Psoas muscle (tissue), 8 donors: ENCODE results near the gene PXMP2. TPM values are rescaled to one million over a fixed set of nuclear protein-coding genes. Genes with fewer than 3 reads are reported as not detected.

Source experiments
- ATAC-seq, 4 donors: fragments of 200-7000 bp; cut with Tn5 transposase; one replicate each; pipeline ENCODE4 v1.9.1; 2020; ENCODE audit warnings: moderate library complexity in 3 of 4, mild to moderate bottlenecking in 2 of 4
- DNase-seq, 2 donors: peaks; one replicate each; pipeline ENCODE4 v3.0.0-alpha.2; 2020
- H3K27ac ChIP-seq: fragments of 200-600 bp; one replicate; pipeline ENCODE4 v1.8.0; 2022
- H3K27me3 ChIP-seq, 3 donors: fragments of 200-600 bp in 1 of 3; one replicate each; pipeline versions ENCODE4 v1.6.1 to v1.8.0; 2013 to 2022; ENCODE audit warnings: low read length in 2 of 3, mild to moderate bottlenecking in 2 of 3, moderate library complexity in 1 of 3; ENCODE audit not compliant: insufficient read depth in 3 of 3
- H3K36me3 ChIP-seq, 2 donors: fragments of 200-600 bp in 1 of 2; one replicate each; pipeline versions ENCODE4 v1.6.1 to v1.8.0; 2013 to 2022; ENCODE audit warnings: low read depth in 1 of 2, mild to moderate bottlenecking in 1 of 2, moderate library complexity in 1 of 2; ENCODE audit not compliant: insufficient read depth in 1 of 2
- H3K4me1 ChIP-seq: fragments of 200-600 bp; one replicate; pipeline ENCODE4 v1.8.0; 2022
- H3K4me3 ChIP-seq: fragments of 200-600 bp; one replicate; pipeline ENCODE4 v1.8.0; 2022; ENCODE audit warnings: mild to moderate bottlenecking
- H3K9me3 ChIP-seq: fragments of 200-600 bp; one replicate; pipeline ENCODE4 v1.8.0; 2022
- CTCF ChIP-seq: fragments of 200-600 bp; IDR thresholded peaks from one replicate; pipeline ENCODE4 v1.8.0; 2022; ENCODE audit warnings: antibody characterized with exemption
- WGBS, 3 donors: extraction: QIAGEN DNeasy Blood & Tissue Kit; methylation state at CpG; one replicate each; pipeline versions ENCODE4 v1.1.6 to v1.1.7; 2013; 5-methylcytosine and 5-hydroxymethylcytosine counted together
- intact Hi-C, 2 donors: fragments of 100-400 bp; cut with DNase I; formaldehyde crosslinking; loops; one replicate each; pipeline versions ENCODE4 v1.11.0 to v1.14.2; 2022
- polyA plus RNA-seq, 3 donors: library from polyadenylated mRNA; stranded (reverse); fragments of 200-250 nt; gene quantifications; one replicate each; pipeline ENCODE4 v1.2.3, GENCODE V29; 2013
- total RNA-seq, 4 donors: library from RNA; stranded (reverse); fragmentation: NEBNext Ultra II Directional in 2 of 4; extraction: Animal tissue kit (Norgen Biotek cat#: 25700) in 2 of 4; gene quantifications; one replicate each; pipeline versions ENCODE4 v1.2.1 to v1.2.4, GENCODE V29; 2021 to 2023
- donor health status: healthy with polysubstance abuse.
- donor health status: DM: no; HTN: no; CAD: no; lungs with moderate emphysema.
- donor health status: Bipolar disorder and iron deficiency.
- donor health status: healthy.
- donor health status: DM: yes; HTN: yes; CAD: no.
- donor health status: DM: no; HTN: no; CAD: no.
- donor health status: DM: no; HTN: no; CAD: no.
- donor health status: DM: yes; HTN: yes; CAD: no.

The PXMP2 gene
- total and polyA plus RNA-seq, 7 donors: 13.1 to 36.8 (median 22.4) TPM

GRCh38 chr12:132653567-132654290 is 33.7 kb upstream of the PXMP2 start:
- WGBS, 3 donors: 86 to 93% (median 89%) methylated on average over 7 of the region's 7 CpGs

GRCh38 chr12:132657004-132657727 is 30.2 kb upstream of the PXMP2 start:
- H3K9me3 ChIP-seq: no peaks in the 10 kb centered on the region
- H3K27me3 ChIP-seq: no peaks in the 10 kb centered on the region
- peaks cover 8 to 100% of the 10 kb centered on the region in 2 donors for H3K36me3 ChIP-seq
- ATAC-seq (no peak), DNase-seq (no peak)
- WGBS, 3 donors: 95 to 98% (median 98%) methylated on average over 12 of the region's 12 CpGs
- TF ChIP-seq CTCF: no peak
- H3K4me3 ChIP-seq: no peak overlapping the region
- no peak overlapping the region for H3K27ac ChIP-seq
- no peaks in the 10 kb centered on the region for H3K4me1 ChIP-seq
- intact Hi-C loops: no loop called here

More at GRCh38 chr12:132653567-132654290, 33.7 kb upstream of the PXMP2 start:
- Histone ChIP-seq H3K4me1 (no peaks in the 10 kb centered on the region), H3K4me3 (no peak overlapping the region), H3K9me3 (no peaks in the 10 kb centered on the region), H3K27ac (no peak overlapping the region), H3K36me3 (peaks cover 8 to 96% of the 10 kb centered on the region in 2 donors), H3K27me3 (no peaks in the 10 kb centered on the region)
- no peak for TF ChIP-seq CTCF
- intact Hi-C loops: no loop called here
- ATAC-seq: no peak
- DNase-seq: no peak

GRCh38 chr12:132658149-132658894 is 29.1 kb upstream of the PXMP2 start:
- Histone ChIP-seq H3K27ac (no peak overlapping the region), H3K9me3 (no peaks in the 10 kb centered on the region), H3K36me3 (peaks cover 8 to 100% of the 10 kb centered on the region in 2 donors), H3K4me3 (no peak overlapping the region), H3K4me1 (no peaks in the 10 kb centered on the region), H3K27me3 (no peaks in the 10 kb centered on the region)
- intact Hi-C loops: no loop called here
- ATAC-seq (no peak), DNase-seq (no peak)
- TF ChIP-seq CTCF: no peak
- 92 to 93% (median 92%) methylated on average over 32 of the region's 32 CpGs for WGBS, 3 donors

GRCh38 chr12:132659146-132659545 is 28.2 kb upstream of the PXMP2 start:
- no peak for ATAC-seq
- H3K27me3 ChIP-seq: no peaks in the 10 kb centered on the region
- TF ChIP-seq CTCF: no peak
- no peaks in the 10 kb centered on the region for H3K4me1 ChIP-seq
- DNase-seq: no peak
- H3K27ac ChIP-seq: no peak overlapping the region
- no peaks in the 10 kb centered on the region for H3K9me3 ChIP-seq
- intact Hi-C loops: no loop called here
- peaks cover 8 to 100% of the 10 kb centered on the region in 2 donors for H3K36me3 ChIP-seq
- no peak overlapping the region for H3K4me3 ChIP-seq
- WGBS, 3 donors: 91 to 95% (median 92%) methylated on average over 16 of the region's 16 CpGs
